ENCODE results near the gene PARN. TPM values are rescaled to one million over a fixed set of nuclear protein-coding genes. Genes with fewer than 3 reads are reported as not detected.
A peak's percentile ranks its signal among the peaks of the same experiment; 100 is the strongest.

PARN gene
- total RNA-seq, 1 donor from 2014 or later: 25.2 TPM

GRCh38 chr16:14658063-14658462 lies 28.0 kb upstream of the PARN start:
- Mint-ChIP-seq H3K27ac (ENCODE audit: unreplicated experiment) (peak overlapping the region; percentile 10), H3K4me1 (ENCODE audit: unreplicated experiment) (peaks cover 4% of the 10 kb centered on the region), H3K36me3 (ENCODE audit: low read depth, unreplicated experiment) (peaks cover 19% of the 10 kb centered on the region), H3K27me3 (ENCODE audit: unreplicated experiment) (no peaks in the 10 kb centered on the region), H3K4me3 (ENCODE audit: unreplicated experiment) (no peak overlapping the region), H3K9me3 (ENCODE audit: unreplicated experiment) (no peaks in the 10 kb centered on the region)
- DNase-seq (ENCODE audit: low spot score): no peak
- TF ChIP-seq CTCF (IDR thresholded peaks at IDR 0.05; ENCODE audit: unreplicated experiment): no peak

- Mint-ChIP-seq H3K9me3 (ENCODE audit: unreplicated experiment) (no peaks in the 10 kb centered on the region), H3K27ac (ENCODE audit: unreplicated experiment) (no peak overlapping the region), H3K36me3 (ENCODE audit: low read depth, unreplicated experiment) (peaks cover 13% of the 10 kb centered on the region), H3K4me3 (ENCODE audit: unreplicated experiment) (peak overlapping the region; percentile 45), H3K27me3 (ENCODE audit: unreplicated experiment) (no peaks in the 10 kb centered on the region), H3K4me1 (ENCODE audit: unreplicated experiment) (no peaks in the 10 kb centered on the region)
- DNase-seq (ENCODE audit: low spot score): no peak
- TF ChIP-seq CTCF (IDR thresholded peaks at IDR 0.05; ENCODE audit: unreplicated experiment): no peak
Measured at GRCh38 chr16:14652726-14653125, 22.7 kb upstream of the PARN start.

GRCh38 chr16:14650629-14651028 lies 20.6 kb upstream of the PARN start:
- Mint-ChIP-seq H3K4me1 (ENCODE audit: unreplicated experiment) (no peaks in the 10 kb centered on the region), H3K4me3 (ENCODE audit: unreplicated experiment) (no peak overlapping the region), H3K27ac (ENCODE audit: unreplicated experiment) (no peak overlapping the region), H3K27me3 (ENCODE audit: unreplicated experiment) (no peaks in the 10 kb centered on the region), H3K36me3 (ENCODE audit: low read depth, unreplicated experiment) (peaks cover 12% of the 10 kb centered on the region), H3K9me3 (ENCODE audit: unreplicated experiment) (no peaks in the 10 kb centered on the region)
- TF ChIP-seq CTCF (IDR thresholded peaks at IDR 0.05; ENCODE audit: unreplicated experiment): no peak
- no peak for DNase-seq (ENCODE audit: low spot score)

- Mint-ChIP-seq H3K4me1 (ENCODE audit: unreplicated experiment) (no peaks in the 10 kb centered on the region), H3K27me3 (ENCODE audit: unreplicated experiment) (no peaks in the 10 kb centered on the region), H3K27ac (ENCODE audit: unreplicated experiment) (no peak overlapping the region), H3K9me3 (ENCODE audit: unreplicated experiment) (no peaks in the 10 kb centered on the region), H3K36me3 (ENCODE audit: low read depth, unreplicated experiment) (peaks cover 16% of the 10 kb centered on the region), H3K4me3 (ENCODE audit: unreplicated experiment) (peak overlapping the region; percentile 47)
- DNase-seq (ENCODE audit: low spot score): no peak
- no peak for TF ChIP-seq CTCF (IDR thresholded peaks at IDR 0.05; ENCODE audit: unreplicated experiment)
Measured at GRCh38 chr16:14649816-14650215, 19.8 kb upstream of the PARN start.

- no peak overlapping the region for H3K4me3 Mint-ChIP-seq (ENCODE audit: unreplicated experiment)
- peaks cover 3% of the 10 kb centered on the region for H3K36me3 Mint-ChIP-seq (ENCODE audit: low read depth, unreplicated experiment)
- no peak for DNase-seq (ENCODE audit: low spot score)
- H3K4me1 Mint-ChIP-seq (ENCODE audit: unreplicated experiment): peaks cover 2% of the 10 kb centered on the region
- H3K27ac Mint-ChIP-seq (ENCODE audit: unreplicated experiment): peak overlapping the region; percentile 61
- TF ChIP-seq CTCF (IDR thresholded peaks at IDR 0.05; ENCODE audit: unreplicated experiment): no peak
- H3K9me3 Mint-ChIP-seq (ENCODE audit: unreplicated experiment): no peaks in the 10 kb centered on the region
- H3K27me3 Mint-ChIP-seq (ENCODE audit: unreplicated experiment): no peaks in the 10 kb centered on the region
Measured at GRCh38 chr16:14641926-14642325, 11.9 kb upstream of the PARN start.

All from endothelial cell (in vitro differentiated cells).